HEK293 (cell line): ENCODE measurements around the gene CCNK.

Source experiments
- KLF16 ChIP-seq: fragments of 450-650 bp; formaldehyde crosslinking; IDR thresholded peaks from 2 replicates; pipeline ENCODE4 v1.5.1; 2017; ENCODE audit warnings: missing biosample characterization, missing genetic modification characterization
- ZNF24 ChIP-seq: fragments of 450-650 bp; formaldehyde crosslinking; IDR thresholded peaks from 2 replicates; pipeline ENCODE4 v1.5.1; 2016; ENCODE audit warnings: missing biosample characterization, missing genetic modification characterization
- ZNF416 ChIP-seq: fragments of 450-650 bp; formaldehyde crosslinking; IDR thresholded peaks from 2 replicates; pipeline ENCODE4 v1.5.1; 2016; ENCODE audit warnings: missing biosample characterization, missing genetic modification characterization
- ZNF561 ChIP-seq: fragments of 450-650 bp; IDR thresholded peaks from 2 replicates; pipeline ENCODE4 v1.5.1; 2018; ENCODE audit warnings: missing biosample characterization, missing genetic modification characterization, borderline replicate concordance
- TF ChIP-seq, protein P1 (sequence below): sonication (generic); formaldehyde crosslinking; IDR thresholded peaks from 2 replicates; pipeline ENCODE4 v1.8.1; 2022; ENCODE audit warnings: mild to moderate bottlenecking, moderate library complexity, missing genetic modification reagents
- TF ChIP-seq, protein P2 (sequence below): fragments of 450-650 bp; formaldehyde crosslinking; IDR thresholded peaks from 2 replicates; pipeline ENCODE4 v1.5.1; 2016; ENCODE audit warnings: missing biosample characterization, missing genetic modification characterization

DNA sequence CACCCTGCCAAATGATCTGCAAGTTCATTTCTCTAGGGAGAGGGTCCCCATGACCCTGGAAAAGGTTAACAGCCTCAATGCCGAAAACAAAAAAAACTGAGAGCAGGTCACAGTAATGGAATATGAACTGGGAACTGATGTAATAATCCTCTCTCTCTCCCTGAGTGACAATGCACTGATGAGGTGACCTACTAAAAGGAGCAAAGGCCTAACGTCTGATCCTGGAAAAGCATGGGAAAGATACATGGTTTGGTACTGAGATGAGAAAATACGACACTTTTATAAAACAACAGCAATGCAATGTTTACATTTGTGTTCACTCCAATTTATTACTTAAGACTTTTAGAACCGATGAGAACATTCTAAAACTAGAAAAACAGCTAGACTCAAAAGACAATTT, 28.2 kb upstream of the CCNK start:
- TF ChIP-seq ZNF416 = no peak
- no peak for TF ChIP-seq KLF16 (tag by site-specific recombination)
- TF ChIP-seq ZNF24 (tag by site-specific recombination) = no peak
- TF ChIP-seq, protein P1, sequence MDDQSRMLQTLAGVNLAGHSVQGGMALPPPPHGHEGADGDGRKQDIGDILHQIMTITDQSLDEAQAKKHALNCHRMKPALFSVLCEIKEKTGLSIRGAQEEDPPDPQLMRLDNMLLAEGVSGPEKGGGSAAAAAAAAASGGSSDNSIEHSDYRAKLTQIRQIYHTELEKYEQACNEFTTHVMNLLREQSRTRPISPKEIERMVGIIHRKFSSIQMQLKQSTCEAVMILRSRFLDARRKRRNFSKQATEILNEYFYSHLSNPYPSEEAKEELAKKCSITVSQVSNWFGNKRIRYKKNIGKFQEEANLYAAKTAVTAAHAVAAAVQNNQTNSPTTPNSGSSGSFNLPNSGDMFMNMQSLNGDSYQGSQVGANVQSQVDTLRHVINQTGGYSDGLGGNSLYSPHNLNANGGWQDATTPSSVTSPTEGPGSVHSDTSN (CRISPR knock-in tag) = no peak
- TF ChIP-seq ZNF561 (tag by site-specific recombination) = no peak
- TF ChIP-seq, protein P2, sequence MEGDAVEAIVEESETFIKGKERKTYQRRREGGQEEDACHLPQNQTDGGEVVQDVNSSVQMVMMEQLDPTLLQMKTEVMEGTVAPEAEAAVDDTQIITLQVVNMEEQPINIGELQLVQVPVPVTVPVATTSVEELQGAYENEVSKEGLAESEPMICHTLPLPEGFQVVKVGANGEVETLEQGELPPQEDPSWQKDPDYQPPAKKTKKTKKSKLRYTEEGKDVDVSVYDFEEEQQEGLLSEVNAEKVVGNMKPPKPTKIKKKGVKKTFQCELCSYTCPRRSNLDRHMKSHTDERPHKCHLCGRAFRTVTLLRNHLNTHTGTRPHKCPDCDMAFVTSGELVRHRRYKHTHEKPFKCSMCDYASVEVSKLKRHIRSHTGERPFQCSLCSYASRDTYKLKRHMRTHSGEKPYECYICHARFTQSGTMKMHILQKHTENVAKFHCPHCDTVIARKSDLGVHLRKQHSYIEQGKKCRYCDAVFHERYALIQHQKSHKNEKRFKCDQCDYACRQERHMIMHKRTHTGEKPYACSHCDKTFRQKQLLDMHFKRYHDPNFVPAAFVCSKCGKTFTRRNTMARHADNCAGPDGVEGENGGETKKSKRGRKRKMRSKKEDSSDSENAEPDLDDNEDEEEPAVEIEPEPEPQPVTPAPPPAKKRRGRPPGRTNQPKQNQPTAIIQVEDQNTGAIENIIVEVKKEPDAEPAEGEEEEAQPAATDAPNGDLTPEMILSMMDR = no peak
